ENCODE data around the gene LEMD2.

LEMD2 gene

DNA sequence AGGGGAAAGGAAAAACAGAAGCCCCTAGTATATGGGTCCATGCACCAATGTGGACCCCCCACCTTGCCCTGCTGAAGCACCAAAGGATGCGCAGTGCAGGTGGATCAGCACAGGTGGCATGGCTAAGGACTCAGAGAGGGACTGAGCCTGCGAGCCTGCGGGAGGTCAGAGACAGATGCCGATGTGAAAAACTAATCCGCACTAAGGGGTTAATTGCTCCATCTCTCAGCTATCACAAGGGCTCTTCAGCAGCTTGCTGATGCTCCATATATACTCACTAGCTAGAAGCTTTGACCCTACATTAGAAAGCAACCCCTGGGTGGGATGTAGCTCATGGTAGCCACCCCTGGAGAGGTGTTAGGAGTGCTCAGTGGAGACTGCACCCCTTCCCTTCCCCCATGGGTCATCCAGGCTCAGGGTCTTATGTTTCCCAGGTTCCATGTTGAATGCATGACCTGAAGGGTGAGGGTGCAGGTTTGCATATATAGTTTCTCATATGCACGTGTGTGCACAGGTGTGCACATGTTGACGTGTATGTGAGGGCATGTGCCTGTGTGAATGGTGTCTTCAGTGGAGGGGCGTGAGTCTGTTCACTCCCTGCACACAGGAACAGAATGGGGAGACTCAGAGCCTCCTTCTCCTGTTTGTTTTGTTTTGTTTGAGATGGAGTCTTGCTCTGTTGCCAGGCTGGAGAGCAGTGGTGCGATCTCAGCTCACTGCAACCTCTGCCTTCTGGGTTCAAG lies 28.9 kb downstream of the LEMD2 start:
- TF ChIP-seq, protein P1, sequence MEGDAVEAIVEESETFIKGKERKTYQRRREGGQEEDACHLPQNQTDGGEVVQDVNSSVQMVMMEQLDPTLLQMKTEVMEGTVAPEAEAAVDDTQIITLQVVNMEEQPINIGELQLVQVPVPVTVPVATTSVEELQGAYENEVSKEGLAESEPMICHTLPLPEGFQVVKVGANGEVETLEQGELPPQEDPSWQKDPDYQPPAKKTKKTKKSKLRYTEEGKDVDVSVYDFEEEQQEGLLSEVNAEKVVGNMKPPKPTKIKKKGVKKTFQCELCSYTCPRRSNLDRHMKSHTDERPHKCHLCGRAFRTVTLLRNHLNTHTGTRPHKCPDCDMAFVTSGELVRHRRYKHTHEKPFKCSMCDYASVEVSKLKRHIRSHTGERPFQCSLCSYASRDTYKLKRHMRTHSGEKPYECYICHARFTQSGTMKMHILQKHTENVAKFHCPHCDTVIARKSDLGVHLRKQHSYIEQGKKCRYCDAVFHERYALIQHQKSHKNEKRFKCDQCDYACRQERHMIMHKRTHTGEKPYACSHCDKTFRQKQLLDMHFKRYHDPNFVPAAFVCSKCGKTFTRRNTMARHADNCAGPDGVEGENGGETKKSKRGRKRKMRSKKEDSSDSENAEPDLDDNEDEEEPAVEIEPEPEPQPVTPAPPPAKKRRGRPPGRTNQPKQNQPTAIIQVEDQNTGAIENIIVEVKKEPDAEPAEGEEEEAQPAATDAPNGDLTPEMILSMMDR (IDR thresholded peaks at IDR 0.05; ENCODE audit: low read depth, low read length), result no peak
- H3K4me3 ChIP-seq (ENCODE audit: low read depth, low read length), result no peak overlapping the region

DNA sequence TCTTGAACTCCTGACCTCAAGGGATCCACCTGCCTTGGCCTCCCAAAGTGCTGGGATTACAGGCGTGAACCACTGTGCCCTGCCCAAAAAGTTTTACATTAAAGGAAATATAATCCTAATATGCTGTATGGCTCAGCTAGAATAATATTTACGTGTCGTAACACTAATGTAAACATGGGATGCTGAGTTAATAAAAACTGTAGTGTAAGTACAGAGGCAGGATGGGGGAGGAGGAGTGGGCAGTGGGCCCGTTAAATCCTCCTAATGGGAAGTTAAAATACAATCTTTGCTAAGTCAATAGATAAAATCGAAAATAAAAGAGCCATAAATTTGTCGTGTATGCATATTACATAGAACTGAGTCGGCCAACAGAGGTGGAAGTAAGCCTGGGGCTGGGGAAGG lies 30.1 kb downstream of the LEMD2 start:
- H3K4me3 ChIP-seq (ENCODE audit: low read depth, low read length), result no peak overlapping the region
- TF ChIP-seq, protein P1 (IDR thresholded peaks at IDR 0.05; ENCODE audit: low read depth, low read length), result no peak

DNA sequence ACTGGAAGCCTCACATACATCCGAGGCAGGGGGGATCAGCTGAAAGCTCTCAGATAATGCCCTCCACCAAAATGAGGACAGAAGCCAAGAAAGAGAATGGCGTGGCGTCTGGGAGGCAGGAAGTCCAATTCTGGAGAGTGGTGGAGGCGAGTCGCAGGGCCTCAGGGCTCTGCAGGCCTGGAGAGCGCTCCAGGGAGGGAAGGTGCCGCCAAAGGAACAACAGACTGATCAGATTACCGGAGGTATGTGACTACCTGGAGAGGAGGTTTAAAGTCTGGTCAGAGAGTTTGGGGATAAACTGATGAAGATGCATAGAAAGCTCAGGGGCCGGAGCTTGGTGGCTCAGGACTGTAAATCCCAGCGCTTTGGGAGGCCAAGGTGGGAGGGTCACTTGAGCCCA lies 31.0 kb downstream of the LEMD2 start:
- TF ChIP-seq, protein P1 (IDR thresholded peaks at IDR 0.05; ENCODE audit: low read depth, low read length), result no peak
- H3K4me3 ChIP-seq (ENCODE audit: low read depth, low read length), result no peak overlapping the region

DNA sequence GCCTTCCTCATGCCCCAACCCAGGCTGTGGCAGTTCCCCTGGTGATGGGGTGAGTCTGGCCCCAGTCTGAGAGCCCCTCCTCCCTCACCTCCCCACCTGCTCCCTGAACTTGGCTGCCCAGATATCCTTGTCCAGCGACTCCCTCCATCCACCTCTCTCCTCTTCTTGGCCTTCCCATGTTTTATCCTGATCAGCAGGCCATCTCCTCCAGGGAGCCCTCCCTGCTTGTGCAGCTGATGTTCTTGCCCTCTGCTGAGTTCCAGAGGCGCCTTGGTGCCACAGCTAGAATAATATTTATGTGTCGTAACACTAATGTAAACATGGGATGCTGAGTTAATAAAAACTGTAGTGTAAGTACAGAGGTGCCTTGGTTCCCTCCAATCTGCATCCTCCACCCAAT lies 31.8 kb downstream of the LEMD2 start:
- TF ChIP-seq, protein P1 (IDR thresholded peaks at IDR 0.05; ENCODE audit: low read depth, low read length), result no peak

DNA sequence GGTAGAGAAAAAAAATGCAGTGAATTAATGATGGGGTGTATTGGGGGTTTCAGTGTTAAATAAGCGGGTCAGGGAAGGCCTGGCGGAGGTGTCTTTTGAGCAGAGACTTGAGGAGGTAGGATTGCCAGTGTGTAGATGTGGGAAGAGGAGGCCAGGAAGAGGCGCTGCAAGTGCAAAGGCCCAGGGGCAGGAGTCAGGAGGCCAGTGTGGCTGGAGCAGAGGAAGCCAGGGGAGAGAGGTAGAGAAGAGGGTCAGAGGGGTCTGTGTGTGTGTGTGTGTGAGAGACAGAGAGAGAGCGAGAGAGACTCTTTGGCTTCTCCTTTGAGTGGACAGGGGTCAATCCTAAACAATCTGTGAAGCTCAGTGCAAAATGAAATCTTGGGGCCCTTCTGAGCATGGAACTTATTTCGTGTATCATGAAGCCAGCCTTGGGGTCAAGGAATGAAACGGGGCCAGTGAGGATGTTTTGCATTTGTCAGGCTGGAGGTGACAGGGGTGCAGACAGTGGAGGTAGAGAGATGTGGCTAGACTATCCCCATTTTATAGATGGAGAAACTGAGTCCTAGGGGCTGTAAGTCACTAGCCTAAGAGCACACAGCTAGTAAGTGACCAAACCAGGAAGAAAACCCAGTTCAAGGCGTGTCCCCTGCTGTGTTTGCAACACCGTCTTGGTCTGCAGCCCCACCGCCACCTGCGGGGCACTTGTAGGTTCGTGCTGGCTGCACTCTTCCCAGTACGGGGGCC lies 32.5 kb downstream of the LEMD2 start:
- no peak overlapping the region for H3K4me3 ChIP-seq (ENCODE audit: low read depth, low read length)
- TF ChIP-seq, protein P1 (IDR thresholded peaks at IDR 0.05; ENCODE audit: low read depth, low read length), result no peak

More for the DNA sequence above, 31.8 kb downstream of the LEMD2 start:
- H3K4me3 ChIP-seq (ENCODE audit: low read depth, low read length), result no peak overlapping the region

DNA sequence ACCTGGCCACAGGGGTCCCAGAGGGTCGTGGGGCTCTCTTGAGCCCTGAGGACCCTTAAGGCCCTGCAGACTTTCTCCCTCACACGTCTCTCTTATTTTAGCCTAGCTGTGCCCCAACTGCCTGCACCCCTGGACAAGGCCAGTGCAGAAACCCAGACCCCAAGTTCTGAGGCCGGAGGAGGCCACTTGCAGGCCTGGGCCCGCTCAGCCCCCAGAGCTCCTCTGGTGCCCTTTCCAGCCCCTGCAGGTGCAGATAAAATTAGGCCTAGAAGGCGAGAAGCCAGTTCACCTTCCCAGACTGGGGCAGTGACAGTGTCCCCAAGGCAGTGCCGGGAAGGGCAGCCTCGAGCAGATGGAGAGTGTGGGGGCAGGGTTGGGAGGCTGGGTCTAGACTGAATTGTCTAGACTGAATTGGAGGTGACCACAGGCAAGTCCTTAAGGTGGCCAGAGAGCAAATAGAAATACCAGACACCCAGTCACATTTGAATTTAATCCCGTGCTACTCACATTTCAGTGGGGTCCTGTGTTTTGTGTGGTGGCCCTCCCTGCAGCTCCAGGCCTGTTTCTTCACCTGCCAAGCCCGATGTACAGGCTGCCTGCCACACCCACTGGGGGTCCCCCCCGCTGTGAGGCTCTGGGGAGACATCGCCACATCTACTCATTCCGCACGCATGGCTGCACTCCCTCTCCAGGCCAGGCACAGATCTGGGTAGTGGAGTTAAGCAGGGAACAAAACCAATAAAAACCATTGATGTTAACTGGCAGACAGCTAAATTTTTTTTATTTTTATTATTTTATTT lies 33.7 kb downstream of the LEMD2 start:
- no peak overlapping the region for H3K4me3 ChIP-seq (ENCODE audit: low read depth, low read length)
- TF ChIP-seq, protein P1 (IDR thresholded peaks at IDR 0.05; ENCODE audit: low read depth, low read length), result no peak

All from WI38 (cell line).